ENCODE results near the gene TRIM63. TPM values are rescaled to one million over a fixed set of nuclear protein-coding genes. Genes with fewer than 3 reads are reported as not detected.

Gene TRIM63
- polyA plus RNA-seq, 3 donors = 0.09 TPM; not detected in 2

DNA sequence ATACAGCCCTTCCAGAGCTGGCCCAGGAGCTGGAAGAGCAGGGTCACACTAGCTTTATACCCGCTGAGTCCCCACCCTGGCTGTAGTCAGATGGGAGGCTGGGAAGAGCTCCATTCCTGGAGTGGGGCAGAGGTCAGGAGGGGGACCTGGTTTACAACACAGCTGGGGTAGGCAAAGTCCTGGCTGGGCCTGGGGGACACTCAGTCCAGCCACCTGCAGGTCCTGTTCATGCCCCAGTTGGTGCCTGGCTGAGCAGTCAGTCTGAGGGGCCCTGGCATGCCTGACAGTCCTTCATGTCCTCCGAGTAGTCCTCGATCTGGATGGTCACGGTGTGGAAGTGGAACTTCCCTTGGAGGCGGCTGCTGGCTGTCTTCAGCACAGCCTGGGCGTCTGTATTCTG is 28.5 kb downstream of the TRIM63 start:
- Histone ChIP-seq H3K27me3 (ENCODE audit: control insufficient read depth in 2 of 2, insufficient read depth in 2 of 2, low read length in 2 of 2) (peaks cover under 1 to 32% of the 10 kb centered on the region in 2 donors), H3K4me1 (ENCODE audit: control insufficient read depth in 1 of 2, insufficient read depth in 2 of 2, low read length in 2 of 2) (peaks cover 11 to 21% of the 10 kb centered on the region in 2 donors), H3K9ac (ENCODE audit: insufficient read depth, low read length, poor library complexity, severe bottlenecking) (no peak overlapping the region), H3K4me2 (replicated peaks; ENCODE audit: extremely low read depth, low read length, poor library complexity, severe bottlenecking) (no peak overlapping the region), H3K27ac (ENCODE audit: low read depth in 1 of 2, low read length in 2 of 2) (no peak overlapping the region), H4K20me1 (ENCODE audit: insufficient read depth, low read length) (no peaks in the 10 kb centered on the region), H3K9me3 (replicated peaks in 1 of 2; ENCODE audit: control insufficient read depth in 1 of 2, insufficient read depth in 1 of 2, low read length in 2 of 2) (no peaks in the 10 kb centered on the region), H2AFZ (ENCODE audit: insufficient read depth, low read depth, low read length, poor library complexity, severe bottlenecking) (no peak overlapping the region), H3K36me3 (replicated peaks in 1 of 2; ENCODE audit: control insufficient read depth in 1 of 2, insufficient read depth in 2 of 2, low read length in 2 of 2) (no peaks in the 10 kb centered on the region), H3K79me2 (ENCODE audit: insufficient read depth, low read length) (no peaks in the 10 kb centered on the region), H3K4me3 (replicated peaks in 1 of 3; ENCODE audit: low read depth in 2 of 3, low read length in 3 of 3) (no peak overlapping the region)
- DNase-seq = no peak
- TF ChIP-seq, protein P1, sequence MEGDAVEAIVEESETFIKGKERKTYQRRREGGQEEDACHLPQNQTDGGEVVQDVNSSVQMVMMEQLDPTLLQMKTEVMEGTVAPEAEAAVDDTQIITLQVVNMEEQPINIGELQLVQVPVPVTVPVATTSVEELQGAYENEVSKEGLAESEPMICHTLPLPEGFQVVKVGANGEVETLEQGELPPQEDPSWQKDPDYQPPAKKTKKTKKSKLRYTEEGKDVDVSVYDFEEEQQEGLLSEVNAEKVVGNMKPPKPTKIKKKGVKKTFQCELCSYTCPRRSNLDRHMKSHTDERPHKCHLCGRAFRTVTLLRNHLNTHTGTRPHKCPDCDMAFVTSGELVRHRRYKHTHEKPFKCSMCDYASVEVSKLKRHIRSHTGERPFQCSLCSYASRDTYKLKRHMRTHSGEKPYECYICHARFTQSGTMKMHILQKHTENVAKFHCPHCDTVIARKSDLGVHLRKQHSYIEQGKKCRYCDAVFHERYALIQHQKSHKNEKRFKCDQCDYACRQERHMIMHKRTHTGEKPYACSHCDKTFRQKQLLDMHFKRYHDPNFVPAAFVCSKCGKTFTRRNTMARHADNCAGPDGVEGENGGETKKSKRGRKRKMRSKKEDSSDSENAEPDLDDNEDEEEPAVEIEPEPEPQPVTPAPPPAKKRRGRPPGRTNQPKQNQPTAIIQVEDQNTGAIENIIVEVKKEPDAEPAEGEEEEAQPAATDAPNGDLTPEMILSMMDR (IDR thresholded peaks at IDR 0.05) = no peak
- WGBS (ENCODE audit: insufficient coverage) = 78% methylated on average over 5 of the region's 6 CpGs
- Mint-ChIP-seq H3K27me3 (ENCODE audit: low read depth in 3 of 3) (peaks cover 27 to 44% (median 29%) of the 10 kb centered on the region in 3 donors), H3K36me3 (no peaks in the 10 kb centered on the region), H3K4me1 (peaks cover 15% of the 10 kb centered on the region), H3K9me3 (peaks cover 0 to 5% (median 0%) of the 10 kb centered on the region in 7 donors), H3K27ac (no peak overlapping the region), H3K4me3 (no peak overlapping the region)
- intact Hi-C loops (cut with micrococcal nuclease) = loop anchor here (5.0 to 10.0 kb wide), 2 partner anchors 106 to 378 kb away; no protein-coding TSS in a partner anchor

DNA sequence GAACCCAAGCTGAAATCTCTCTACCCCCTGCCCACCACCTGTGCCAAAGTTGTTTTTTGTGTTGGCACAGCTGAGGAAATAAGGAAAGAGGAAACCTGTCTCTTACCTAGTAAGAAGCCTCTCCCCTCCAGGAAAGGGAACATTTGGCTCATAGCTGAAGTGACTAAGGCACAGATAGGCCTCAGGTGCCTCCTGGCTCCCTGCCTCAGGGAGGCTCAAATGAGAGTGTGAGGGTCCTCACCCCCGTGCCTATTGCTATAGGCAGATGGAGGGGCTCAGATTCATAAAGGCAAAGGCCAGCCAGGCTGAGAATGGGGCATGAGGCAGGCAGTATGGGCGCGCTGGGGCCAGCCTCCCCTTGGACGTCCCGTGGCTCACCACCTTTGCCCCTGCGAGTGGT is 29.0 kb downstream of the TRIM63 start:
- WGBS (ENCODE audit: insufficient coverage) = 97% methylated on average over 5 of the region's 6 CpGs
- H3K27ac ChIP-seq (ENCODE audit: low read depth in 1 of 2, low read length in 2 of 2) = no peak overlapping the region
- H3K27ac Mint-ChIP-seq = no peak overlapping the region

More for the DNA sequence above, 29.0 kb downstream of the TRIM63 start:
- Histone ChIP-seq H3K79me2 (ENCODE audit: insufficient read depth, low read length) (no peaks in the 10 kb centered on the region), H3K9me3 (replicated peaks in 1 of 2; ENCODE audit: control insufficient read depth in 1 of 2, insufficient read depth in 1 of 2, low read length in 2 of 2) (no peaks in the 10 kb centered on the region), H3K4me2 (replicated peaks; ENCODE audit: extremely low read depth, low read length, poor library complexity, severe bottlenecking) (no peak overlapping the region), H4K20me1 (ENCODE audit: insufficient read depth, low read length) (no peaks in the 10 kb centered on the region), H3K9ac (ENCODE audit: insufficient read depth, low read length, poor library complexity, severe bottlenecking) (no peak overlapping the region), H3K4me1 (ENCODE audit: control insufficient read depth in 1 of 2, insufficient read depth in 2 of 2, low read length in 2 of 2) (peaks cover 11 to 21% of the 10 kb centered on the region in 2 donors), H3K27me3 (ENCODE audit: control insufficient read depth in 2 of 2, insufficient read depth in 2 of 2, low read length in 2 of 2) (peaks cover 0 to 32% of the 10 kb centered on the region in 2 donors), H2AFZ (ENCODE audit: insufficient read depth, low read depth, low read length, poor library complexity, severe bottlenecking) (no peak overlapping the region), H3K36me3 (replicated peaks in 1 of 2; ENCODE audit: control insufficient read depth in 1 of 2, insufficient read depth in 2 of 2, low read length in 2 of 2) (no peaks in the 10 kb centered on the region), H3K4me3 (replicated peaks in 1 of 3; ENCODE audit: low read depth in 2 of 3, low read length in 3 of 3) (no peak overlapping the region)
- Mint-ChIP-seq H3K4me3 (no peak overlapping the region), H3K36me3 (no peaks in the 10 kb centered on the region), H3K27me3 (ENCODE audit: low read depth in 3 of 3) (peaks cover 26 to 41% (median 27%) of the 10 kb centered on the region in 3 donors), H3K4me1 (peaks cover 15% of the 10 kb centered on the region), H3K9me3 (peaks cover 0 to 5% (median 0%) of the 10 kb centered on the region in 7 donors)
- TF ChIP-seq, protein P1 (IDR thresholded peaks at IDR 0.05) = no peak
- intact Hi-C loops (cut with micrococcal nuclease) = loop anchor here (5.0 to 10.0 kb wide), 2 partner anchors 106 to 379 kb away; no protein-coding TSS in a partner anchor
- DNase-seq = no peak
